Measurements from ENCODE around the gene C6orf89.
A peak's percentile ranks its signal among the peaks of the same experiment; 100 is the strongest.

- TF ChIP-seq CTCF (IDR thresholded peaks at IDR 0.05) (peak; percentile 57 to 76 (median 68)), POLR2A (IDR thresholded peaks at IDR 0.05) (no peak)
Measured at GRCh38 chr6:36851149-36851614, 34.6 kb upstream of the C6orf89 start.

All from thyroid gland (tissue), 4 donors.